ENCODE results near the gene RHBDF2. TPM values are rescaled to one million over a fixed set of nuclear protein-coding genes. Genes with fewer than 3 reads are reported as not detected.

Gene RHBDF2
- polyA plus RNA-seq, 3 donors: 36.9 to 124 (median 68.6) TPM

GRCh38 chr17:76547642-76548202 lies 46.5 kb upstream of the RHBDF2 start:
- Mint-ChIP-seq H3K4me3 (no peak overlapping the region), H3K36me3 (no peaks in the 10 kb centered on the region), H3K9me3 (peaks cover 0 to 2% (median 0%) of the 10 kb centered on the region in 7 donors), H3K4me1 (peaks cover 24% of the 10 kb centered on the region), H3K27me3 (ENCODE audit: low read depth in 3 of 3) (peaks cover 21 to 31% (median 23%) of the 10 kb centered on the region in 3 donors), H3K27ac (no peak overlapping the region)
- no peak overlapping the region for H2AFZ ChIP-seq (ENCODE audit: insufficient read depth, low read depth, low read length, poor library complexity, severe bottlenecking)
- no peak overlapping the region for H3K9ac ChIP-seq (ENCODE audit: insufficient read depth, low read length, poor library complexity, severe bottlenecking)
- no peaks in the 10 kb centered on the region for H4K20me1 ChIP-seq (ENCODE audit: insufficient read depth, low read length)
- H3K4me3 ChIP-seq (replicated peaks in 1 of 3; ENCODE audit: low read depth in 2 of 3, low read length in 3 of 3): no peak overlapping the region
- H3K36me3 ChIP-seq (replicated peaks in 1 of 2; ENCODE audit: control insufficient read depth in 1 of 2, insufficient read depth in 2 of 2, low read length in 2 of 2): no peaks in the 10 kb centered on the region
- H3K79me2 ChIP-seq (ENCODE audit: insufficient read depth, low read length): no peaks in the 10 kb centered on the region
- peaks cover 0 to 26% of the 10 kb centered on the region in 2 donors for H3K27me3 ChIP-seq (ENCODE audit: control insufficient read depth in 2 of 2, insufficient read depth in 2 of 2, low read length in 2 of 2)
- DNase-seq: no peak
- WGBS (ENCODE audit: insufficient coverage): 100% methylated on average over 2 of the region's 2 CpGs
- no peak overlapping the region for H3K27ac ChIP-seq (ENCODE audit: low read depth in 1 of 2, low read length in 2 of 2)
- no peak overlapping the region for H3K4me2 ChIP-seq (replicated peaks; ENCODE audit: extremely low read depth, low read length, poor library complexity, severe bottlenecking)
- H3K4me1 ChIP-seq (ENCODE audit: control insufficient read depth in 1 of 2, insufficient read depth in 2 of 2, low read length in 2 of 2): peaks cover 18 to 23% of the 10 kb centered on the region in 2 donors
- TF ChIP-seq CTCF (IDR thresholded peaks at IDR 0.05): no peak
- no peaks in the 10 kb centered on the region for H3K9me3 ChIP-seq (replicated peaks in 1 of 2; ENCODE audit: control insufficient read depth in 1 of 2, insufficient read depth in 1 of 2, low read length in 2 of 2)
- intact Hi-C loops (cut with micrococcal nuclease): no loop called here

- H3K27ac ChIP-seq (ENCODE audit: low read depth in 1 of 2, low read length in 2 of 2): no peak overlapping the region
- H4K20me1 ChIP-seq (ENCODE audit: insufficient read depth, low read length): no peaks in the 10 kb centered on the region
- Mint-ChIP-seq H3K4me3 (no peak overlapping the region), H3K27ac (no peak overlapping the region), H3K36me3 (no peaks in the 10 kb centered on the region), H3K4me1 (peaks cover 24% of the 10 kb centered on the region), H3K9me3 (peaks cover 0 to 2% (median 0%) of the 10 kb centered on the region in 7 donors), H3K27me3 (ENCODE audit: low read depth in 3 of 3) (peaks cover 23 to 36% (median 26%) of the 10 kb centered on the region in 3 donors)
- no peak overlapping the region for H2AFZ ChIP-seq (ENCODE audit: insufficient read depth, low read depth, low read length, poor library complexity, severe bottlenecking)
- H3K9me3 ChIP-seq (replicated peaks in 1 of 2; ENCODE audit: control insufficient read depth in 1 of 2, insufficient read depth in 1 of 2, low read length in 2 of 2): no peaks in the 10 kb centered on the region
- peak; percentile 51 for TF ChIP-seq CTCF (IDR thresholded peaks at IDR 0.05)
- H3K4me2 ChIP-seq (replicated peaks; ENCODE audit: extremely low read depth, low read length, poor library complexity, severe bottlenecking): no peak overlapping the region
- no peak overlapping the region for H3K4me3 ChIP-seq (replicated peaks in 1 of 3; ENCODE audit: low read depth in 2 of 3, low read length in 3 of 3)
- DNase-seq: peak in 2 of 3 donors; percentile 33 to 47
- intact Hi-C loops (cut with micrococcal nuclease): no loop called here
- H3K4me1 ChIP-seq (ENCODE audit: control insufficient read depth in 1 of 2, insufficient read depth in 2 of 2, low read length in 2 of 2): peaks cover 18 to 23% of the 10 kb centered on the region in 2 donors
- H3K79me2 ChIP-seq (ENCODE audit: insufficient read depth, low read length): no peaks in the 10 kb centered on the region
- peaks cover 0 to 26% of the 10 kb centered on the region in 2 donors for H3K27me3 ChIP-seq (ENCODE audit: control insufficient read depth in 2 of 2, insufficient read depth in 2 of 2, low read length in 2 of 2)
- H3K36me3 ChIP-seq (replicated peaks in 1 of 2; ENCODE audit: control insufficient read depth in 1 of 2, insufficient read depth in 2 of 2, low read length in 2 of 2): no peaks in the 10 kb centered on the region
- H3K9ac ChIP-seq (ENCODE audit: insufficient read depth, low read length, poor library complexity, severe bottlenecking): no peak overlapping the region
- WGBS (ENCODE audit: insufficient coverage): 0% methylated on average over 3 of the region's 3 CpGs
Measured at GRCh38 chr17:76547183-76547641, 46.0 kb upstream of the RHBDF2 start.
